ENCODE data around the gene NLRP3. TPM values are rescaled to one million over a fixed set of nuclear protein-coding genes. Genes with fewer than 3 reads are reported as not detected.
"Not testable (repeated sequence)": the region's sequence is repeated elsewhere in the genome, so short reads cannot be mapped to it uniquely, and the experiment has no call there.

The NLRP3 gene
- total and polyA plus RNA-seq, 2 of the 13 experiments (the other 11 are each of a cell fraction or from before 2014, with no cell fraction given) = not detected

- intact Hi-C loops (cut with micrococcal nuclease; ENCODE audit: unreplicated experiment) (no loop called here), in situ Hi-C loops (cut with HindIII; ENCODE audit: extremely low pct_ligation_motif_present, low pct_unique_long_range_greater_than_20kb) (no loop called here)
- Histone ChIP-seq H3K4me2 (ENCODE audit: low read depth, low read length) (no peak overlapping the region), H3K36me3 (replicated peaks in 1 of 2; ENCODE audit: control insufficient read depth in 1 of 2, insufficient read depth in 2 of 2, low read length in 2 of 2) (no peaks in the 10 kb centered on the region), H3K27ac (ENCODE audit: extremely low read length, insufficient read depth, low read length) (no peak overlapping the region), H4K20me1 (ENCODE audit: insufficient read depth, low read length) (no peaks in the 10 kb centered on the region), H2AFZ (ENCODE audit: low read length) (no peak overlapping the region), H3K79me2 (ENCODE audit: insufficient read depth, low read length) (no peaks in the 10 kb centered on the region), H3K9me3 (ENCODE audit: low read length) (no peaks in the 10 kb centered on the region), H3K27me3 (ENCODE audit: control insufficient read depth in 1 of 2, insufficient read depth in 2 of 2, low read length in 2 of 2) (peaks cover 1 to 15% of the 10 kb centered on the region in 2 experiments), H3K4me1 (ENCODE audit: insufficient read depth, low read length) (no peaks in the 10 kb centered on the region), H3K4me3 (replicated peaks in 1 of 3; ENCODE audit: insufficient read depth in 1 of 3, low read depth in 2 of 3, low read length in 3 of 3) (no peak overlapping the region), H3K9ac (ENCODE audit: insufficient read depth, low read depth, low read length) (no peak overlapping the region)
- ATAC-seq (no peak), FAIRE-seq (no peak), DNase-seq (ENCODE audit: low spot score) (no peak)
- TF ChIP-seq ZIK1 (CRISPR knock-in tag; IDR thresholded peaks at IDR 0.05; ENCODE audit: borderline replicate concordance, low read depth) = no peak
- no peak for TF ChIP-seq NCOA1 (CRISPR knock-in tag; IDR thresholded peaks at IDR 0.05)
- TF ChIP-seq LCORL (IDR thresholded peaks at IDR 0.05) = no peak
- no peak for TF ChIP-seq LCORL (CRISPR knock-in tag; IDR thresholded peaks at IDR 0.05)
- TF ChIP-seq, protein P1, sequence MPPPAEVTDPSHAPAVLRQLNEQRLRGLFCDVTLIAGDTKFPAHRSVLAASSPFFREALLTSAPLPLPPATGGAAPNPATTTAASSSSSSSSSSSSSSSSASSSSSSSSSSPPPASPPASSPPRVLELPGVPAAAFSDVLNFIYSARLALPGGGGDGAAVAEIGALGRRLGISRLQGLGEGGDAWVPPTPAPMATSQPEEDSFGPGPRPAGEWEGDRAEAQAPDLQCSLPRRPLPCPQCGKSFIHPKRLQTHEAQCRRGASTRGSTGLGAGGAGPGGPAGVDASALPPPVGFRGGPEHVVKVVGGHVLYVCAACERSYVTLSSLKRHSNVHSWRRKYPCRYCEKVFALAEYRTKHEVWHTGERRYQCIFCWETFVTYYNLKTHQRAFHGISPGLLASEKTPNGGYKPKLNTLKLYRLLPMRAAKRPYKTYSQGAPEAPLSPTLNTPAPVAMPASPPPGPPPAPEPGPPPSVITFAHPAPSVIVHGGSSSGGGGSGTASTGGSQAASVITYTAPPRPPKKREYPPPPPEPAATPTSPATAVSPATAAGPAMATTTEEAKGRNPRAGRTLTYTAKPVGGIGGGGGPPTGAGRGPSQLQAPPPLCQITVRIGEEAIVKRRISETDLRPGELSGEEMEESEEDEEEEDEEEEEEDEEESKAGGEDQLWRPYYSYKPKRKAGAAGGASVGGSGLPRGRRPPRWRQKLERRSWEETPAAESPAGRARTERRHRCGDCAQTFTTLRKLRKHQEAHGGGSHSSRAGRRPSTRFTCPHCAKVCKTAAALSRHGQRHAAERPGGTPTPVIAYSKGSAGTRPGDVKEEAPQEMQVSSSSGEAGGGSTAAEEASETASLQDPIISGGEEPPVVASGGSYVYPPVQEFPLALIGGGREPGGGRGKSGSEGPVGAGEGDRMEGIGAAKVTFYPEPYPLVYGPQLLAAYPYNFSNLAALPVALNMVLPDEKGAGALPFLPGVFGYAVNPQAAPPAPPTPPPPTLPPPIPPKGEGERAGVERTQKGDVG (CRISPR knock-in tag; IDR thresholded peaks at IDR 0.05; ENCODE audit: borderline replicate concordance) = no peak
- TF ChIP-seq RBFOX2 (IDR thresholded peaks at IDR 0.05; ENCODE audit: low read depth, low read length) = no peak
- TF ChIP-seq PTBP1 (IDR thresholded peaks at IDR 0.05; ENCODE audit: low read depth, low read length, poor library complexity, severe bottlenecking) = no peak
- no peak for TF ChIP-seq HNRNPL (IDR thresholded peaks at IDR 0.05; ENCODE audit: low read depth, low read length)
- no peak for TF ChIP-seq SATB2 (CRISPR knock-in tag; IDR thresholded peaks at IDR 0.05)
- no peak for TF ChIP-seq SIX4 (CRISPR knock-in tag; IDR thresholded peaks at IDR 0.05)
- no peak for TF ChIP-seq ZMAT5 (CRISPR knock-in tag; IDR thresholded peaks at IDR 0.05; ENCODE audit: borderline replicate concordance, low read depth)
- WGBS (ENCODE audit: low lambda C conversion rate) = 0% methylated on average over 1 of the region's 1 CpG
- POLR2A ChIA-PET = no interaction called here
- BruUV-seq (replicated peaks) = no TSS peak
- CTCF ChIA-PET (ENCODE audit: low intra/inter-chr PET ratio, low total read pairs) = no interaction called here
These were observed 23.9 kb upstream of the NLRP3 start for GRCh38 chr1:247392088-247392487.

DNA sequence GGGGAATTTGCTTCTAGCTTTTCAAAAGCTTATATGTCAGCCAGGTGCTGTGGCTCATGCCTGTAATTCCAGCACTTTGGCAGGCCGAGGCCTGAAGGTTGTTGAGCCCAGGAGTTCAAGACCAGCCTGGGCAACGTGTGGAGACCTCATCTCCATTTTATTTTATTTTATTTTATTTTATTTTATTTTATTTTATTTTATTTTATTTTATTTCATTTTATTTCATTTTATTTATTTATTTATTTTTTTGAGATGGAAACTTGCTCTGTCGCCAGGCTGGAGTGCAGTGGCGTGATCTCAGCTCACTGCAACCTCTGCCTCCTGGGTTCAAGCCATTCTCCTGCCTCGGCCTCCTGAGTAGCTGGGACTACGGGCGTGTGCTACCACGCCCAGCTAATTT lies 20.9 kb upstream of the NLRP3 start:
- H3K9ac ChIP-seq (ENCODE audit: insufficient read depth, low read depth, low read length); H2AFZ ChIP-seq (ENCODE audit: low read length); H3K27me3 ChIP-seq (ENCODE audit: control insufficient read depth in 1 of 2, insufficient read depth in 2 of 2, low read length in 2 of 2); H3K36me3 ChIP-seq (replicated peaks in 1 of 2; ENCODE audit: control insufficient read depth in 1 of 2, insufficient read depth in 2 of 2, low read length in 2 of 2); BruUV-seq (replicated peaks); intact Hi-C loops (cut with micrococcal nuclease; ENCODE audit: unreplicated experiment); ATAC-seq; in situ Hi-C loops (cut with HindIII; ENCODE audit: extremely low pct_ligation_motif_present, low pct_unique_long_range_greater_than_20kb); H4K20me1 ChIP-seq (ENCODE audit: insufficient read depth, low read length); H3K4me2 ChIP-seq (ENCODE audit: low read depth, low read length); H3K4me1 ChIP-seq (ENCODE audit: insufficient read depth, low read length); H3K9me3 ChIP-seq (ENCODE audit: low read length); H3K27ac ChIP-seq (ENCODE audit: extremely low read length, insufficient read depth, low read length); DNase-seq (ENCODE audit: low spot score); POLR2A ChIA-PET; CTCF ChIA-PET (ENCODE audit: low intra/inter-chr PET ratio, low total read pairs); H3K4me3 ChIP-seq (replicated peaks in 1 of 3; ENCODE audit: insufficient read depth in 1 of 3, low read depth in 2 of 3, low read length in 3 of 3); FAIRE-seq; H3K79me2 ChIP-seq (ENCODE audit: insufficient read depth, low read length): not testable (repeated sequence)
- WGBS (ENCODE audit: low lambda C conversion rate) = 32% methylated on average over 8 of the region's 8 CpGs

Measured in HepG2 (cell line).